ENCODE measurements around the gene CDK5RAP2. TPM values are rescaled to one million over a fixed set of nuclear protein-coding genes. Genes with fewer than 3 reads are reported as not detected.

The CDK5RAP2 gene
- total and polyA plus RNA-seq, 9 of the 15 experiments (the other 6 are each of a cell fraction or from before 2014, with no cell fraction given) = 19.9 to 68.8 (median 42.2) TPM

DNA sequence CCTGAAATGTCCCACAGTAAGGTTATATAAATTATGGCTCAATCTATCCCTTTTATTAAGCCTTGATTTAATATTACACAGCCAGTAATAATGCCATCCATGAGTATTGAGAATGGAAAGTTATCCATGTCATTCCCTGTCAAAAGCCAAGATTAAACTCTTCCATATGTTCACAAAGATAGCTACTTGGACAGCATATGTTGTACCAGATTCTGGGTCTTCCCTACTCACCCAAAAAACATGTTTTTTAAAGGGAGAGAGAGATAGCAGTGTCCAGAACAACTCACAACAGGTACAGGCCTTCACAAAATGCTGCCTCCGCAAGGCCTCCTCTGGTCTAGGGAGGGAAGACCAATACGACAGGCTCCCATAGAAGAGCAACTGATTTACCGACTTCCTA, 15.4 kb downstream of the CDK5RAP2 start (continued):
- TF ChIP-seq, protein P1, sequence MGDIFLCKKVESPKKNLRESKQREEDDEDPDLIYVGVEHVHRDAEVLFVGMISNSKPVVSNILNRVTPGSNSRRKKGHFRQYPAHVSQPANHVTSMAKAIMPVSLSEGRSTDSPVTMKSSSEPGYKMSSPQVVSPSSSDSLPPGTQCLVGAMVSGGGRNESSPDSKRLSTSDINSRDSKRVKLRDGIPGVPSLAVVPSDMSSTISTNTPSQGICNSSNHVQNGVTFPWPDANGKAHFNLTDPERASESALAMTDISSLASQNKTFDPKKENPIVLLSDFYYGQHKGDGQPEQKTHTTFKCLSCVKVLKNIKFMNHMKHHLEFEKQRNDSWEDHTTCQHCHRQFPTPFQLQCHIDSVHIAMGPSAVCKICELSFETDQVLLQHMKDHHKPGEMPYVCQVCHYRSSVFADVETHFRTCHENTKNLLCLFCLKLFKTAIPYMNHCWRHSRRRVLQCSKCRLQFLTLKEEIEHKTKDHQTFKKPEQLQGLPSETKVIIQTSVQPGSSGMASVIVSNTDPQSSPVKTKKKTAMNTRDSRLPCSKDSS (IDR thresholded peaks at IDR 0.05; ENCODE audit: low read depth, partially characterized antibody) = no peak
- TF ChIP-seq ZSCAN29 (IDR thresholded peaks at IDR 0.05) (no peak), ZNF41 (CRISPR knock-in tag; conservative IDR thresholded peaks at IDR 0.05) (no peak), STAG1 (CRISPR knock-in tag; IDR thresholded peaks at IDR 0.05; ENCODE audit: borderline replicate concordance) (no peak), HSF4 (CRISPR knock-in tag; IDR thresholded peaks at IDR 0.05; ENCODE audit: borderline replicate concordance) (no peak)
- TF ChIP-seq, protein P2, sequence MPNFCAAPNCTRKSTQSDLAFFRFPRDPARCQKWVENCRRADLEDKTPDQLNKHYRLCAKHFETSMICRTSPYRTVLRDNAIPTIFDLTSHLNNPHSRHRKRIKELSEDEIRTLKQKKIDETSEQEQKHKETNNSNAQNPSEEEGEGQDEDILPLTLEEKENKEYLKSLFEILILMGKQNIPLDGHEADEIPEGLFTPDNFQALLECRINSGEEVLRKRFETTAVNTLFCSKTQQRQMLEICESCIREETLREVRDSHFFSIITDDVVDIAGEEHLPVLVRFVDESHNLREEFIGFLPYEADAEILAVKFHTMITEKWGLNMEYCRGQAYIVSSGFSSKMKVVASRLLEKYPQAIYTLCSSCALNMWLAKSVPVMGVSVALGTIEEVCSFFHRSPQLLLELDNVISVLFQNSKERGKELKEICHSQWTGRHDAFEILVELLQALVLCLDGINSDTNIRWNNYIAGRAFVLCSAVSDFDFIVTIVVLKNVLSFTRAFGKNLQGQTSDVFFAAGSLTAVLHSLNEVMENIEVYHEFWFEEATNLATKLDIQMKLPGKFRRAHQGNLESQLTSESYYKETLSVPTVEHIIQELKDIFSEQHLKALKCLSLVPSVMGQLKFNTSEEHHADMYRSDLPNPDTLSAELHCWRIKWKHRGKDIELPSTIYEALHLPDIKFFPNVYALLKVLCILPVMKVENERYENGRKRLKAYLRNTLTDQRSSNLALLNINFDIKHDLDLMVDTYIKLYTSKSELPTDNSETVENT (CRISPR knock-in tag; IDR thresholded peaks at IDR 0.05) = no peak

DNA sequence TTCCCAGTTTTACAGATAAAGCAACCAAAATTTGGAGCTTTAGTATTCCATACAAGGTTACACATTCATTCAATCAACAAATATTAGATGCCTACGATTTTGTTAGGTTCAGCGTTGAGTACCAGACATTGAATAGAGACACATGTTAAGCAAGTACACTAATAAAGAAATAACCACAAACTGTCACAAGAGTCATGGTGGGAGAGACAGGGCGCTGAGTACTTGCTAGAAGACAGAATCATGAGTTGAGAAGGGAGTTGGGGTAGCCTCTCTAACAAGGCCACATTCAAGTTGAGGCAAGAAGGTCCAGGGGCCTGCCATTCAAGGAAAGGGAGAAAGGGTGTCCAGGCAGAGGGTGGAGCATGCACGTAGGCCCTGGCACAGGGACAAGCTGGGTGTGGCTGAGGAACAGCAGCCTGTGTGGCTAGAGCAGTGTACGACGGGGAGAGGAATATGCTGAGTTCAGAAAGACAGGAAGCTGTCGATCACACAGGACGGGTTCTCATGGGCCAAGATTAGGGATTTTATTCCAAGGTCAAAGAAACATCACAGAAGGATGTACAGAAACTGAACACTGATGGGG, 17.0 kb downstream of the CDK5RAP2 start:
- H3K9me1 ChIP-seq (ENCODE audit: control insufficient read depth, insufficient read depth, low read length) = no peaks in the 10 kb centered on the region
- H3K36me3 ChIP-seq (ENCODE audit: control insufficient read depth, insufficient read depth, low read length) = peaks cover 77% of the 10 kb centered on the region
- BruUV-seq (replicated peaks) = no TSS peak
- H3K4me2 ChIP-seq (ENCODE audit: insufficient read depth, low read length) = peak overlapping the region; percentile 45; the same call in 1 of the 2 replicates
- peak overlapping the region; percentile 9 to 49; a peak in 2 of 4 replicates for H3K9ac ChIP-seq (ENCODE audit: insufficient read depth in 1 of 2, low read depth in 2 of 2, low read length in 2 of 2)
- DNase-seq (ENCODE audit: extremely low read depth in 1 of 4, low spot score in 3 of 4) = peak in 3 of 4 experiments; percentile 15 to 38 (median 24)
- H3K9me3 ChIP-seq (replicated peaks; ENCODE audit: control insufficient read depth, insufficient read depth, low read depth, low read length) = no peaks in the 10 kb centered on the region
- peaks cover 7% of the 10 kb centered on the region for H4K20me1 ChIP-seq (replicated peaks; ENCODE audit: control insufficient read depth, insufficient read depth, low read length)
- no peak overlapping the region for H2AFZ ChIP-seq (ENCODE audit: low read depth, low read length)
- peak overlapping the region; percentile 40; the same call in 2 of the 3 replicates for H3K27ac ChIP-seq (ENCODE audit: extremely low read depth, low read depth, low read length)
- H3K4me1 ChIP-seq (replicated peaks in 1 of 2; ENCODE audit: control insufficient read depth in 2 of 2, insufficient read depth in 2 of 2, low read length in 2 of 2) = peaks cover 4 to 17% of the 10 kb centered on the region in 2 experiments; a peak in 3 of 5 replicates
- ChIA-PET POLR2A (no interaction called here), CTCF (ENCODE audit: low intra/inter-chr PET ratio) (no interaction called here)
- H3K4me3 ChIP-seq = no peak overlapping the region
- intact Hi-C loops (cut with micrococcal nuclease) = no loop called here
- WGBS (ENCODE audit: insufficient coverage, low coverage, missing lambda C conversion rate) = 57% methylated on average over 8 of the region's 8 CpGs
- H3K79me2 ChIP-seq (ENCODE audit: control insufficient read depth, insufficient read depth, low read length) = peaks cover 34% of the 10 kb centered on the region; the same call in 2 of the 3 replicates
- peak; percentile 55 for FAIRE-seq
- no peaks in the 10 kb centered on the region for H3K27me3 ChIP-seq (ENCODE audit: control insufficient read depth in 2 of 2, insufficient read depth in 2 of 2, low read length in 2 of 2)
- ATAC-seq = peak; percentile 66
- in situ Hi-C loops (cut with MboI) = no loop called here
- TF ChIP-seq NFIC (IDR thresholded peaks at IDR 0.05) (0 out of 2 replicates have a peak, but pooled peaks have one; percentile 29), PRMT5 (CRISPR knock-in tag; IDR thresholded peaks at IDR 0.05) (no peak), POLR2AphosphoS5 (IDR thresholded peaks at IDR 0.05; ENCODE audit: control insufficient read depth, insufficient read depth, low read depth, low read length) (no peak), DNMT1 (IDR thresholded peaks at IDR 0.05) (no peak), ZNF165 (CRISPR knock-in tag; IDR thresholded peaks at IDR 0.05; ENCODE audit: borderline replicate concordance) (peak; percentile 90; the same call in 1 of the 2 replicates)
- TF ChIP-seq, protein P3, sequence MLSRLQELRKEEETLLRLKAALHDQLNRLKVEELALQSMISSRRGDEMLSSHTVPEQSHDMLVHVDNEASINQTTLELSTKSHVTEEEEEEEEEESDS (CRISPR knock-in tag; IDR thresholded peaks at IDR 0.05) = no peak
- TF ChIP-seq, protein P4, sequence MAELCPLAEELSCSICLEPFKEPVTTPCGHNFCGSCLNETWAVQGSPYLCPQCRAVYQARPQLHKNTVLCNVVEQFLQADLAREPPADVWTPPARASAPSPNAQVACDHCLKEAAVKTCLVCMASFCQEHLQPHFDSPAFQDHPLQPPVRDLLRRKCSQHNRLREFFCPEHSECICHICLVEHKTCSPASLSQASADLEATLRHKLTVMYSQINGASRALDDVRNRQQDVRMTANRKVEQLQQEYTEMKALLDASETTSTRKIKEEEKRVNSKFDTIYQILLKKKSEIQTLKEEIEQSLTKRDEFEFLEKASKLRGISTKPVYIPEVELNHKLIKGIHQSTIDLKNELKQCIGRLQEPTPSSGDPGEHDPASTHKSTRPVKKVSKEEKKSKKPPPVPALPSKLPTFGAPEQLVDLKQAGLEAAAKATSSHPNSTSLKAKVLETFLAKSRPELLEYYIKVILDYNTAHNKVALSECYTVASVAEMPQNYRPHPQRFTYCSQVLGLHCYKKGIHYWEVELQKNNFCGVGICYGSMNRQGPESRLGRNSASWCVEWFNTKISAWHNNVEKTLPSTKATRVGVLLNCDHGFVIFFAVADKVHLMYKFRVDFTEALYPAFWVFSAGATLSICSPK (IDR thresholded peaks at IDR 0.05; ENCODE audit: borderline replicate concordance) = no peak

All from K562 (cell line).